Activated naive CD4-positive, alpha-beta T cell treated with Interleukin-2 at 50 U/mL for 16 hours (primary cell): ENCODE results near the gene SPIB.

Source experiments
- DNase-seq: peaks from one replicate; pipeline ENCODE4 v3.0.0-alpha.2; 2020

The SPIB gene

DNA sequence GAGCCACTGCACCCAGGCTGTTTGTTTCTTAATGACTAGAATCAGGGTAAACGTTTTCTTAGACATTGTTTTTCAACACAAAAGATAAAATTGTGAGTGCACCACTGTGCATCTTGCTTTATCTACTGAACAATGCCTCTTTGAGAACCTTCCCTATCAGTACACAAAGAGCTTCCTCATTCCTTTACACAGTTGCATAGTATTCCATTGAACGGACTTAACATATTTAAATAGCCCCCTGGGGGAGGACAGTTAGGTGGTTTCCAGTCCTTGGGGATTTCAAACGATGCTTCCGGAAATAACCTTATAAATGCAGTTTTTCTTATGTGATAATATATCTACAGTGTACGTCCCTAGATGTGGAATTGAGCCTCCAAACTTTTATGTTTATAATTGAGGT is 26.0 kb upstream of the SPIB start:
- no peak for DNase-seq

DNA sequence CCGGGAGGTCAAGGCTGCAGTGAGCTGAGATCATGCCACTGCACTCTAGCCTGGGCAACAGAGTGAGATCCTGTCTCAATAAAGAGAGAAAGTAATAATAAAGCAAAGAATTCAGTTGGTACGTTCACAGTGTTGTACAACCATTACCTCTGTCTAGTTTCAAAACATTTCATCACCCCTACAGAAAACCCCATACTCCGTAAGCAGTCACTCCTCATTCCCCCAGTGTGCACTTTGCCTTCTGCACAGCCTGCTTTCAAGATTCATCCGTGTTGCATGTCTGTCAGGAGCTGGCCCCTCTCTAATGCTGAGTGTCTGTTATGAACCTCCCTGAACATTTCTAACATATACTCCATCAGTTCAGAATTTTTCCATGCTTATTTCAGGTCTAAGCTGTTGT is 25.1 kb upstream of the SPIB start:
- DNase-seq: no peak

DNA sequence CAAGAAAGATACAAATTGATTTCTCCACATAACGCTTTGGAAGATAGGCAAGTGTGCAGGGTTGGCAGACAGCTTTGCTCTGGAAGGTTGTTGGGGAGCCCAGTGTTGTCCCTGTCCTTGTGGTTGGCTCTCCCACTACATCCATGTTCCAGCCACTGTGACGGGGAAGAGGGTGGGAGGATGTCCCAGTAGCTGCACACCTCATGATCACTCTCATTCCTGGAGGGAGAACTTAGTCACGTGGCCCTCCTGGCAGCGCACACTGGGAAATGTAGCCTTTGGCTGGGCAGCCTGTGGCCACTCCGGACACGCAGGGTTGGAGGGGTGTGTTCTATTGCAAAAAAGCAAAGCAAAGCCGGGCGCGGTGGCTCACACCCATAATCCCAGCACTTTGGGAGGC is 24.7 kb upstream of the SPIB start:
- DNase-seq: no peak

DNA sequence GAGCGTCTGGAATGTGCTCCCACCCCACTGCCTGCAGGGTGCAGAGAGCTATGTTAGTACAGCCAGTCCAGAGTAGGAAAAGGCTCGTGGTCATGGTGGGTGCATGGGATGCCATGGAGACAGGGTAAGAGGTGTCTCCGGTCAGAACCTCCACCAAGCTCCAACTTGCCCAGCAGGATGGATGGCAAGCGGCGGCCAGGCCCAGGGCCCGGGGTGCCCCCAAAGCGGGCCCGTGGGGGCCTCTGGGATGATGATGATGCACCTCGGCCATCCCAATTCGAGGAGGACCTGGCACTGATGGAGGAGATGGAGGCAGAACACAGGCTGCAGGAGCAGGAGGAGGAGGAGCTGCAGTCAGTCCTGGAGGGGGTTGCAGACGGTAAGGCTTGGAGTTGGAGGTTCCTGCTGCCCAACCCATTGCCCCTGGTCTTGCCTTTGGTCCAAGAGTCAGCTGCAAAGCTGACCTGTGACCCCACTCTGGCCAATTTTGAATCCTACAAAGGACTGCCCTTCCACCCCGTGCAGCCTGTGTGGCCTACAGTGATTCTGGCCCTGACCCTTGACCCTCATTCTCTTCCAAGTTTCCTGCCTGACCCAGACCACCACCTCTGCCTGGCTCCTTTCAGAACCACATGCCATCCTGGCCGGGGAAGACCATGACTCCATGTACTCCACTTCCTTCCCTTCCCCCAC is 19.9 kb upstream of the SPIB start:
- DNase-seq: no peak

DNA sequence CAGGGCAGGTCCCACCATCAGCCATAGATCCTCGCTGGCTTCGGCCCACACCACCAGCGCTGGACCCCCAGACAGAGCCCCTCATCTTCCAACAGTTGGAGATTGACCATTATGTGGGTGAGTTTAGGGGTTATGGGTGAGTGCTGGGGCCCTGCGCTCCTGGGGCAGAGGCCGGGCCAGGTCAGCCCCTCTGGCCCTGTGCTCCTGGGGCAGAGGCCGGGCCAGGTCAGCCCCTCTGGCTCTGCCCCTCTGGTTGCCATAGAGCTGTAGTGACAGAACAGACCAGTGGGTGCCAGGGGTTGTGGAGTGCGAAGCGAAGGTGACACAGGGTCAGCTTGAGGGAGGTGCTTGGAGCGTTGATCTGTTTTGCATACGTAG is 19.4 kb upstream of the SPIB start:
- no peak for DNase-seq

DNA sequence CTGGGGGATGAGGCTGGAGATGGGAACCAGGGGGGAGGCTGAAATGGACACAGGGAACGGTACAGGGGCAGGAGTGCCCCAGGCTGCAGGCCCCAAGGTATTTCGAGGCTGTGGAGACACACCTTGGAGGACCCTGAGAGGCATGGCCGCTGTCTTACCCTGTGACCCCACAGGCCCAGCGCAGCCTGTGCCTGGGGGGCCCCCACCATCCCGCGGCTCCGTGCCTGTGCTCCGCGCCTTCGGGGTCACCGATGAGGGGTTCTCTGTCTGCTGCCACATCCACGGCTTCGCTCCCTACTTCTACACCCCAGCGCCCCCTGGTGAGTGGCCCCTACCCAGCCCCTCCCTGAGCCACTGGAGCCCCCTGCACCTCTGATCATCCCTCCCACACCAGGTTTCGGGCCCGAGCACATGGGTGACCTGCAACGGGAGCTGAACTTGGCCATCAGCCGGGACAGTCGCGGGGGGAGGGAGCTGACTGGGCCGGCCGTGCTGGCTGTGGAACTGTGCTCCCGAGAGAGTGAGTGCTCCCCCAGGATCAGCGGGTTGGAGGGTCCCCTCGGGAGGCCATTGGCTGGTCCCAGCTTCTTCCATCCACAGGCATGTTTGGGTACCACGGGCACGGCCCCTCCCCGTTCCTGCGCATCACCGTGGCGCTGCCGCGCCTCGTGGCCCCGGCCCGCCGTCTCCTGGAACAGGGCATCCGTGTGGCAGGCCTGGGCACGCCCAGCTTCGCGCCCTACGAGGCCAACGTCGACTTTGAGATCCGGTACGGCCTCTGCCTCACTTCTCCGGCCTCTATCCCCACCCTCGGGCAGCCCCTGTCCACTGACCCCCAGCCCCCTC is 16.9 kb upstream of the SPIB start:
- DNase-seq: no peak

DNA sequence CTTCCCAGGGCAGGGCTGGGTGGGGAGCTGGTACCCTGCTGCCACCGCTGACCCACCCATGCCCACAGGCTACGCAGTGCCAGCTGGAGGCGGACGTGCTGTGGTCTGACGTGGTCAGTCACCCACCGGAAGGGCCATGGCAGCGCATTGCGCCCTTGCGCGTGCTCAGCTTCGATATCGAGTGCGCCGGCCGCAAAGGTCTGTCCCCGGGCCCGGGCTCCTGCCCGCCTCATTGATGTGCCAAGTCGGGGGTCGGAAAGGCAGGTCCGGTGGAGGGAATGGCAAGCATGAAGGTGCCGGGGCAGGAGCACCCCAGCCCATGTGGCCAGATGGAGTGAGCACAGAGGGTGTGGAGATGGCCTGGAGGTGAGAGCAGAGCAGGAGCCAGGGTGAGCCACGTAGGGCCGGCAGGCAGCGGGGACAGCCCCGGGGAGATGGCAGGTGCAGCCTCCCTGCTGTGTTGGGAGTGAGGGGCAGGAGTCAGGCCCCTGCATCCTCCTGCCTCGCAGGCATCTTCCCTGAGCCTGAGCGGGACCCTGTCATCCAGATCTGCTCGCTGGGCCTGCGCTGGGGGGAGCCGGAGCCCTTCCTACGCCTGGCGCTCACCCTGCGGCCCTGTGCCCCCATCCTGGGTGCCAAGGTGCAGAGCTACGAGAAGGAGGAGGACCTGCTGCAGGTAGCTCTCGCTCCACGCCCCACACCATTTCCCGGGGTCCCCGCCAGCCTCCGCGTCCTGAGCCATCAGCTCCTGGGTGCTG is 16.0 kb upstream of the SPIB start:
- DNase-seq: no peak

DNA sequence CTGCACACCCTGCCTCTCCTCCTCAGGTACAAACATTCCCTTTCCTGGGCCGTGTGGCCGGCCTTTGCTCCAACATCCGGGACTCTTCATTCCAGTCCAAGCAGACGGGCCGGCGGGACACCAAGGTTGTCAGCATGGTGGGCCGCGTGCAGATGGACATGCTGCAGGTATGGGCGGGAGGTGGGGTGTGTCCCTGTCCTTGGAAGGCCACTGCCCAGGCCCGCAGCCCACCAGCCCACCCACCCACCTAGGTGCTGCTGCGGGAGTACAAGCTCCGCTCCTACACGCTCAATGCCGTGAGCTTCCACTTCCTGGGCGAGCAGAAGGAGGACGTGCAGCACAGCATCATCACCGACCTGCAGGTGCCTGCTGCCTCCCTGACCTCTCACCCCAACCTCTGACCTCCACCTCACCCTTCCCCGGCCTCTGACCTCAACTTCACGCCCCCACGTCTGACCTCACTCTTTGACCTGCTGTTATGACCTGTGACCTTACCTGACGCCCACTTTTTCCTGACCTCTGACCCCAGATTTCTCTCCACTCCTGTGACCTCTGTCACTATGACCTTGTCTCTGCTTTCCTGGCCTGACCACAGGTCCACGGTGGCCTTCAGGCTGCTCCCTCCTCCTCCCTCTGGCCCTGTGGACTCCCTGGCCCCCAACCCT is 12.4 kb upstream of the SPIB start:
- DNase-seq: no peak

DNA sequence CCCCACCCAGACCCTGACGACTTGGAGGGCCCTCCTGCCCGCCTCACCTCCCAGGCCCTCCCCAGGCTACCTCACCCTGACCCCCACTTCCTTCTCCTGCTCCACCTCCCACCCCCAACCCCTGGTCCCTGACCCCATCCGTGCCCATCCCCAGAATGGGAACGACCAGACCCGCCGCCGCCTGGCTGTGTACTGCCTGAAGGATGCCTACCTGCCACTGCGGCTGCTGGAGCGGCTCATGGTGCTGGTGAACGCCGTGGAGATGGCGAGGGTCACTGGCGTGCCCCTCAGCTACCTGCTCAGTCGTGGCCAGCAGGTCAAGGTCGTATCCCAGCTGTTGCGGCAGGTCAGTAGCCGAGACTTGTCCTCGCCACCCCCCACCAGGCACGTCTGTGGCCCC is 11.9 kb upstream of the SPIB start:
- DNase-seq: no peak

DNA sequence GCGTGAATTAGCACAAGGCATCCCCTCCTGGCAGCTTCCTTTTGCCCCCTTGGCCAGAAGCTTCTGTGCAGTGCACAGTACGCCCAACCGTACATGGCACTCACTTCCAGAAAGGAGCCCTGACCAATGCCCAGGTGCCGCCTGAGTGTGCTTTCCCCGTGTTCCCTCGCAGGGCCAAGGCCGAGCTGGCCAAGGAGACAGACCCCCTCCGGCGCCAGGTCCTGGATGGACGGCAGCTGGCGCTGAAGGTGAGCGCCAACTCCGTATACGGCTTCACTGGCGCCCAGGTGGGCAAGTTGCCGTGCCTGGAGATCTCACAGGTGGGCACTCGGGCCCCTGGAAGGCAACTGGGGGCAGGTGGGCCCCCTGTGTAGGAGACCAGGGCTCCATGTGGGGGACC is 9.4 kb upstream of the SPIB start:
- DNase-seq: no peak

DNA sequence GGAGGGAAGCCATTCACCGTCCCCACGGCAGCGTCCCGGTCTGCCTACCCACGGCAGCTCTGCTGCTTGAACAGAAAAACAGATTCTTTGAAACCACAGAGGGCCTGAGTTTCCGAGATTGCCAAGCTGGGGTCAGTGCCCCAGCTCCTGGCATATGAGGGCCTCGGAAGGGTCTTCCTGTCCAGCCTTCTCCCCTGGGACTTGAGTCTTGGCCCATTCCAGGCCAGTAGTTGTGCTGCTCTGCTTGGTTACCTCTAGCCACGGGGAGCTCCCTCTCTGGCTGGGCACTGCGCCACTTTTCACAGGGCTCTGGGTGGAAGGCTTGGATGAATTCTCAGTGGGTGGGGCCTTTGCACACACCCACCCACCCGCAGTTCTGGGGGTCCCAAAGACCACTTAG is 8.6 kb upstream of the SPIB start:
- no peak for DNase-seq

DNA sequence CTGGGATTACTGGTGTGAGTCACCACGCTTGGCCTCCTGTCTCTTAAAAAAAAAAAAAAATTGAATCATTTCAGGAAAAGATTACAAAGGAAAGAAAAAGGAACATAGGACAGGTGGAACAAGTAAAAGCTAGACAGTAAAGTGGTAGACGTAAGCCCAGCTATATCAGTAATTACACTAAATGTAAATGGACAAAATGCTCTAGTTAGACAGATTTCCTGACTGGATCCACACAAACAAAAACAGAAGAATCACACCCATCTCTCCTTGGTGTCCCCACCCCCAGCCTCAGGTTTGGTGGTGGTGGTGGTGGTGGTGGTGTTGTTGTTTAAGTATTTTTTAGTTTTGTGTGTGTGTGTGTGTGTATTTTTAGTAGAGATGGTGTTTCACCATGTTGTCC is 6.3 kb upstream of the SPIB start:
- no peak for DNase-seq

DNA sequence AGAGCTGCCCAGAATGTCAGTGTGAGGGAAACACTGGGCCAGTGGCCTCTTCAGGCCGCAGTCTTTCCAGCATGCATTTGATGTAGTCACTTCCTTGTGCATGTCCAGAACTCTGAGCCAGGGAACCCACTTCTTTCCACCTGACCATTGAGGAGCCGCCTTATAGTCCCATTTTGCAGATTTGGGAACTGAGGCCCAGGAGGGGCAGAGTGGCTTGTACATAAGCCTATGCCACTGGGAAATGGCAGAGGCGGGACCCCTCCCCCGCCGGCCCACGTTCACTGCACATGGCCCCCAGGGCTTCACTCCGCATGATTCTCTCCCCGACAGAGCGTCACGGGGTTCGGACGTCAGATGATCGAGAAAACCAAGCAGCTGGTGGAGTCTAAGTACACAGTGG is 5.6 kb upstream of the SPIB start:
- no peak for DNase-seq

DNA sequence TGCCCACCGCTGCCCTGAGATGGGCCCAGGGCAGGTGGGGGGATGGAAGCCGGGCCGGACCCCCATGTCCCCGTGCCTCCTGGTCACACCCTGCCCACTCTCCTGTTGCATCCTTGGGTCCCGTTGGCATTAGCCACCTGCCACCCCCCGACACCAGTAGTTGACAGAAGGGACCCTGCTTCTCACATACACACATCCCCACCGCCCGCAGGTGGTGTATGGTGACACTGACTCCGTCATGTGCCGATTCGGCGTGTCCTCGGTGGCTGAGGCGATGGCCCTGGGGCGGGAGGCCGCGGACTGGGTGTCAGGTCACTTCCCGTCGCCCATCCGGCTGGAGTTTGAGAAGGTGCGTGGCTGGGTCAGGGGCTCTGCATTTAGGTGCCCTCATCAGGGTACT is 5.2 kb upstream of the SPIB start:
- no peak for DNase-seq

DNA sequence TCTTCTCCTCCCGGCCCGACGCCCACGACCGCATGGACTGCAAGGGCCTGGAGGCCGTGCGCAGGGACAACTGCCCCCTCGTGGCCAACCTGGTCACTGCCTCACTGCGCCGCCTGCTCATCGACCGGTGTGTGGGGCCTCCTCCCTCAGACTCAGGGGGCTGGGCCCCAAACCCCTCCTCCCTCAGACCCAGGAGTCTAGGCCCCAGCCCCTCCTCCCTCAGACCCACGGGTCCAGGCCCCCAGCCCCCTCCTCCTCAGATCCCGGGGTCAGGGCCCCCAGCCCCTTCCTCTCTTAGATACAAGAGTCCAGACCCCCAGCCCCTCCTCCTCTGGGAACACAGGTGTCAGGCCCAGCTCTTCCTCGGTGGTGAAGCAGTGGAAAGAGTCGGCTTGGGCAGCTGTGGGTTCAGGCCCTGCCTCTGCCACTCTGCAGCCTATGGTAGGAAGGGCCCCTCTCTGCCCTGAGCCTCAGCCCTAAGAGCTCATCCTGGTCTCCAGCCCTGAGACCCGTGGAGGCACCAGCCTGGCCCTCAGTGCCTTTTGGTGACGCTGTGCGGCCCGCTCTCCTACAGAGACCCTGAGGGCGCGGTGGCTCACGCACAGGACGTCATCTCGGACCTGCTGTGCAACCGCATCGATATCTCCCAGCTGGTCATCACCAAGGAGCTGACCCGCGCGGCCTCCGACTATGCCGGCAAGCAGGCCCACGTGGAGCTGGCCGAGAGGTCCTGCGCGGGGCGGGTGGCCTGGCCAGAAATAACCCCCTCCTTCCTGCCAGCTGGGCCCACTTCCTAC is 3.7 kb upstream of the SPIB start:
- DNase-seq: peak; percentile 78

DNA sequence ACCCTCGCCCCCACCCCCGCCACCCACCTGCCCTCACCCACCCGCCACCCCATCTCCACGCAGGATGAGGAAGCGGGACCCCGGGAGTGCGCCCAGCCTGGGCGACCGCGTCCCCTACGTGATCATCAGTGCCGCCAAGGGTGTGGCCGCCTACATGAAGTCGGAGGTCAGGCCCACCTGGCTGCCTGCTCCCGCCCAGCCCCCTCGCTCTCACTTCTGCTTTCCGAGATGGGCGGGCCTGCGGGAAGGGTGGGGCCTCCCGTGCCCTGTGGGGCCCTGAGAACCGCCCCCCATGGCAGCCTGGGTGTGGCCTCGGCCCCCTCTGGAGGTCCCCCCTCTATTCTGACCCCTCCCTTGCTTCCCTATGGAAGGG is 3.1 kb upstream of the SPIB start:
- DNase-seq: no peak

DNA sequence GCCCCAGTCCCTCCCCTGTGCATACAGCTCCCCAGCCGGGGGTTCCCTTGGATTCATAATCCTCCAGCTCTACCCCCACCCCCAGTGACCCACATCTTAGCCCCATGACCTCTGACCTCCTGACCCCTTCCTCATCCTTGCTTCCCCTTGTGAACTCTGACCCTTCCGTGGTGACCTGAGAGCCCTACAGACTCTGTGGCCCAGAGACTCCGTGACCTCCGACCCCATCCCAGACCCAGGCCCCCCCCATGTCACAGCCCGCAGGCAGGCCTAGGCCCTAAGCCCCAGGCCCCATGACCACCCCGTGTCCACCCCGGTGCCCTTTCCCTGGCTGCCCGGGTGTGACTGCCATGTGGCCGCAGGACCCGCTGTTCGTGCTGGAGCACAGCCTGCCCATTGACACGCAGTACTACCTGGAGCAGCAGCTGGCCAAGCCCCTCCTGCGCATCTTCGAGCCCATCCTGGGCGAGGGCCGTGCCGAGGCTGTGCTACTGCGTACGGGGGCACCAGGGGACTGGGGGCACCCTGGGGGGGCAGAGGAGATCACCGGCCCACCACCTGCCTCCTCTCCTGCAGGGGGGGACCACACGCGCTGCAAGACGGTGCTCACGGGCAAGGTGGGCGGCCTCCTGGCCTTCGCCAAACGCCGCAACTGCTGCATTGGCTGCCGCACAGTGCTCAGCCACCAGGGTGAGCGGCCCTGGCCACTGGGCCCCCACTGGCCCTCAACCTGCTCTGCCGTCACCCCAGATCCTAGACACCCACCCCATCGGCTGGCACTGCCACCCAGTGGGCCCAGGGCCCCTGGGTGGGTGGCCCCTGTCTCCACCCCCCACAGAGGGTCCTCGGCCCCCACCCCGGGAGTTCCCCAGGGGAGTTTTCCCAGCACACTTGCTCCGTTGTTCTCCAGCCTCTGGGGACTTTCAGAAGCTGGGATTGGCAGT is 2.4 kb upstream of the SPIB start:
- no peak for DNase-seq

DNA sequence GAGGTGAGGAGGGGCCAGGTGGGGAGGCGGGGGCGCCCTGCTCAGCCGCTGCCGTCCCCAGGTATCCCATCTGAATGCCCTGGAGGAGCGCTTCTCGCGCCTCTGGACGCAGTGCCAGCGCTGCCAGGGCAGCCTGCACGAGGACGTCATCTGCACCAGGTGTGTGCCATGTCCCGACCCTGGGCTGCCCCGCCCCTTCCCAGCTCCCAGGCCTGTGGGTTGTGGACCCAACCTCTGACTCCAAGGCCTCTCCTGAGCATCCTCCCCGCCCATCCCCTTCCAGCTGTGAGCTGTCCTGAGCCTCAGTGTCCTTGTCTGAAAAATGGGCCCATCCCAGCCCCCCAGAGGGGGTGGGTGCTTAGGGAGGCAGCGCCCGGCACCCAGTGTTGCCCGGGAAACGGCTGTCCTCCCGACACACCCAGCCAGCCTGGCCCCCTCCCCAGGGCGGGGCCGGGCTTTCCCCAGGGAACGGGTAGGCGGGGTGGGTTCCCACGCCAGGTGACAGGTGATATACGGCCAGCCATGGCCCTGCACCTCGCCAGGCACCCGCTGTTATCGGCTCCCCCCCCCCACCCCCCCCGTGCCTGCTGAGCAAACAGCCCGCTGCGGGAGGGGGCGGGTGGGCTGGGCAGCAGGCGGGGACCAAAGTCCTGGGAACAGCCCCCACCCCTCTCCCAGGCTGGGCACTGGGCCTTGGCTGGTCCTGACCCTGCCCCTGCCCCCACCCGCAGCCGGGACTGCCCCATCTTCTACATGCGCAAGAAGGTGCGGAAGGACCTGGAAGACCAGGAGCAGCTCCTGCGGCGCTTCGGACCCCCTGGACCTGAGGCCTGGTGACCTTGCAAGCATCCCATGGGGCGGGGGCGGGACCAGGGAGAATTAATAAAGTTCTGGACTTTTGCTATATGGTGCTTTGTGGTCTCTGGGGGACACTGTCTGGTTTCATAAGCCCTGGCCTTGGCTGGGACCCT is 1.3 kb upstream of the SPIB start:
- no peak for DNase-seq

DNA sequence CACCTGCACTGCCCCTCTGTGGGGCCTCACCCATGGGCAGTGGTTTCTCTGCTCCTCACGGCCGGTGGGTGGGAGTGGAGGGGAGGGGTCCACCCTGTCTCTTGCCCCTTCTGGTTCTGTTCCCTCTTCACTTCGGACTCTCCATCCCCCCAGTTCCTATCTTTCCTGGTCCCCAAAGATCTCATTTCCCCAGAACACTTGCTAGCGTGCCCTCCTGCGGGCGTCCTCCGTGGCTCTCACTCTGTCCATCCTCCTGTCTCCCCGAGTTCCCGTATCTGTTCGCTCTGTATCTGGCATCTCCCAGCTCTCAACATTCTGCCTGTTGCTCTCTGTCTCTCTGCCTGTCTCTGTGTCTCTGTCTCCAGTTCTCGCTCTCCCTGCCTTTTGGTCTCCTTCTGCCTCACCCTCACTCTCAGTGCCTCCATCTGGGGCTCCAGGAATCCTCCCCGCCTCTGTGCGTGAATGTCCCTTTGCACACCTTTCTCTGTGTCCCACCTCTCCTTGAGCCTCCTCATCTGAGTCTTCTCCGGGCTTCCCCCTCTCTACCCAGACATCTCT is 363 bp downstream of the SPIB start:
- no peak for DNase-seq

DNA sequence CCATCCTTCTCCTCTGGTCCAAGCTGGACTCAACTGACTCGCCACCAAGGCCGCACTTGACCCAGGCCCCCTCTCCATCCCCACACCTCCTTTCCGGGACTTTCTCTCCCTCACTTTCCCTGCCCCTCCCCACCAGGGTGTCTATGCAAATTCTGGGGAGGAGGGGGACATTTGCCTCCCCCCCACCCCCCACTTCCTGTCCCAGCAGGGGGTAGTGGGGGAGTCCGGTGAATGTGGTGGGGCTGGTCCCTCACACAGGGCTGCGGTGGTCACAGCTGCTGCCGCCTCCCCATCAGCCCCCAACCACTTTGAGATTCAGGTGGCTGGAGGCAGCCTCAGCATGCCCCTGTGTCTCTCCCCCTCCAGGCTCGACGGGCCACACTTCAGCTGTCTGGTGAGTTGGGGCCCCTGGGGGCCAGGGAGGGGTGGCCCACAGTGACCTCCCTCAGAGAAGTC is 870 bp downstream of the SPIB start:
- no peak for DNase-seq
